ENCODE data around the gene HAAO.

- no peak for TF ChIP-seq CTCF (conservative IDR thresholded peaks at IDR 0.05; ENCODE audit: low read length)
- TF ChIP-seq EZH2phosphoT487 (IDR thresholded peaks at IDR 0.05; ENCODE audit: borderline replicate concordance): no peak
Observed at GRCh38 chr2:42758751-42759150, 33.6 kb downstream of the HAAO start.
